Mucosa of descending colon (tissue), 3 donors: ENCODE measurements around the gene MOV10. TPM values are rescaled to one million over a fixed set of nuclear protein-coding genes. Genes with fewer than 3 reads are reported as not detected.

Experiments
- ATAC-seq: fragments of 200-7000 bp; cut with Tn5 transposase; one replicate; pipeline ENCODE4 v1.9.1; 2020; ENCODE audit warnings: mild to moderate bottlenecking, moderate library complexity
- DNase-seq, 3 donors: peaks; one replicate each; pipeline ENCODE4 v3.0.0-alpha.2; 2020
- H3K36me3 ChIP-seq: fragments of 200-600 bp; one replicate; pipeline ENCODE4 v1.8.0; 2021; ENCODE audit warnings: low read depth, mild to moderate bottlenecking
- H3K4me1 ChIP-seq: fragments of 200-600 bp; one replicate; pipeline ENCODE4 v1.8.0; 2021; ENCODE audit warnings: low read depth, mild to moderate bottlenecking
- H3K4me3 ChIP-seq: fragments of 200-600 bp; one replicate; pipeline ENCODE4 v1.8.0; 2021; ENCODE audit warnings: mild to moderate bottlenecking
- H3K9me3 ChIP-seq: fragments of 200-600 bp; one replicate; pipeline ENCODE4 v1.8.0; 2021; ENCODE audit warnings: mild to moderate bottlenecking
- CTCF ChIP-seq: fragments of 200-600 bp; IDR thresholded peaks from one replicate; pipeline ENCODE4 v1.8.0; 2022; ENCODE audit warnings: antibody characterized with exemption, mild to moderate bottlenecking
- intact Hi-C, 2 donors: fragments of 100-400 bp; cut with DNase I in 1 of 2; cut with micrococcal nuclease in 1 of 2; formaldehyde crosslinking; loops; one replicate each; pipeline versions ENCODE4 v1.11.0 to v1.11.1; 2022; cut with DNase I, micrococcal nuclease
- total RNA-seq, 3 donors: library from RNA; stranded (reverse); fragmentation: NEBNext Ultra II Directional in 2 of 3; extraction: Animal tissue kit (Norgen Biotek cat#: 25700) in 2 of 3; gene quantifications; one replicate each; pipeline versions ENCODE4 v1.2.1 to v1.2.4, GENCODE V29; 2021 to 2023
- donor health status: DM: no; HTN: no; CAD: no; lungs with moderate emphysema.
- donor health status: DM: no; HTN: no; CAD: no.
- donor health status: DM: no; HTN: yes; CAD: no.

MOV10 gene
- total RNA-seq, 3 donors from 2014 or later: 66.4 to 85.2 (median 77.6) TPM

- intact Hi-C loops: no loop called here
- ATAC-seq: no peak
- Histone ChIP-seq H3K36me3 (no peaks in the 10 kb centered on the region), H3K4me3 (no peak overlapping the region), H3K9me3 (no peaks in the 10 kb centered on the region), H3K4me1 (no peaks in the 10 kb centered on the region)
- no peak for TF ChIP-seq CTCF
- no peak for DNase-seq
These were observed 57.0 kb downstream of the MOV10 start for GRCh38 chr1:112731451-112731850.

GRCh38 chr1:112735752-112736151 lies 61.3 kb downstream of the MOV10 start:
- Histone ChIP-seq H3K36me3 (no peaks in the 10 kb centered on the region), H3K9me3 (no peaks in the 10 kb centered on the region), H3K4me3 (no peak overlapping the region), H3K4me1 (no peaks in the 10 kb centered on the region)
- DNase-seq (no peak), ATAC-seq (no peak)
- TF ChIP-seq CTCF: no peak
- intact Hi-C loops: no loop called here

GRCh38 chr1:112737573-112737972 lies 63.1 kb downstream of the MOV10 start:
- Histone ChIP-seq H3K4me3 (no peak overlapping the region), H3K4me1 (no peaks in the 10 kb centered on the region), H3K36me3 (no peaks in the 10 kb centered on the region), H3K9me3 (no peaks in the 10 kb centered on the region)
- ATAC-seq: no peak
- no peak for TF ChIP-seq CTCF
- DNase-seq: no peak
- intact Hi-C loops: no loop called here

GRCh38 chr1:112743174-112744008 lies 68.9 kb downstream of the MOV10 start:
- ATAC-seq: no peak
- H3K4me1 ChIP-seq: peaks cover 3% of the 10 kb centered on the region
- no peaks in the 10 kb centered on the region for H3K9me3 ChIP-seq
- H3K36me3 ChIP-seq: no peaks in the 10 kb centered on the region
- intact Hi-C loops: no loop called here
- TF ChIP-seq CTCF: no peak
- no peak for DNase-seq
- no peak overlapping the region for H3K4me3 ChIP-seq

- no peak for TF ChIP-seq CTCF
- no peak overlapping the region for H3K4me3 ChIP-seq
- intact Hi-C loops: no loop called here
- ATAC-seq: peak; percentile 40
- peak in 2 of 3 donors; percentile 13 to 45 for DNase-seq
- peaks cover 3% of the 10 kb centered on the region for H3K4me1 ChIP-seq
- no peaks in the 10 kb centered on the region for H3K36me3 ChIP-seq
- no peaks in the 10 kb centered on the region for H3K9me3 ChIP-seq
These were observed 69.6 kb downstream of the MOV10 start for GRCh38 chr1:112744009-112744578.
